HG03442 (cell line): Measurements from ENCODE around the gene MGAT5.
"Not testable (repeated sequence)": the region's sequence is repeated elsewhere in the genome, so short reads cannot be mapped to it uniquely, and the experiment has no call there.

Experiments used
- ATAC-seq: cut with Tn5 transposase; IDR thresholded peaks from one replicate; pipeline ENCODE4 v1.9.1; 2021; ENCODE audit warnings: mild to moderate bottlenecking, moderate library complexity; ENCODE audit not compliant: unreplicated experiment

The MGAT5 gene

DNA sequence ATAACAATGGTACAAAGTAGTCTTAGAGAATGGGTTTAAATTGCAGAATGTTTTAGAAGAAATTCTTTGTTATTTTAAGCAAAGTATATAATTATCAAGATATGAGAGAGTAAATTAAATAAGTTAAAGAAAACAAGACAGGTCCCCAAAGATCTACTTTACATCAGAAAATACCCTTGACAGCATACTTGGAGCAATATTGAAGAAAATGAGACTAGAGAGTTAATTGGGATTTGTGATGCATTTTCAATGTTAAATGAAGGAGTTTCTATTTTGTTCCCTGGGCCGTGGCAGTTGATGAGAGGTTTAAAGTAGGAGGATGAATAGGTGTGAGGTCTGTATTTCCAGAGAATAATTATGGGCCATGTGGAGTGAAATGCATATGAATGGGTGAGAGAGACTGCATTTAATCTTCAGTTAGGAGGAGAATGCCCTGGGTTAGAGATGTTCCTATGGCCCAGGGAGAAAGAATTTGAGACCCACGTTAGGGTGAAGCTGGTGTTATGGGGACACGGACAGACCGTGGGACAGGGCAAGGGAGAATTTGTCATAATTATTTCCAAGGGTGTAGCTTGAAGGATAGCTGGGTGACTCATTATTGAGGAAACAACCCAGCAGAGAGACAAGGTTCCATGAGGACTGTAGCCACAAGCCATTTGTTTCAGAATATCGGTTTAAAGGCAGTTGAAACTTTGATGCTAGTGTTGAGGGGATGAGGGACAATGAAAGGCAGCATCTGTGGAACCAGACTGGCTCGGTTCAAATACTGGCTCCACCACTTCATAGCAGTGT, 22.7 kb downstream of the MGAT5 start:
- ATAC-seq = no peak

DNA sequence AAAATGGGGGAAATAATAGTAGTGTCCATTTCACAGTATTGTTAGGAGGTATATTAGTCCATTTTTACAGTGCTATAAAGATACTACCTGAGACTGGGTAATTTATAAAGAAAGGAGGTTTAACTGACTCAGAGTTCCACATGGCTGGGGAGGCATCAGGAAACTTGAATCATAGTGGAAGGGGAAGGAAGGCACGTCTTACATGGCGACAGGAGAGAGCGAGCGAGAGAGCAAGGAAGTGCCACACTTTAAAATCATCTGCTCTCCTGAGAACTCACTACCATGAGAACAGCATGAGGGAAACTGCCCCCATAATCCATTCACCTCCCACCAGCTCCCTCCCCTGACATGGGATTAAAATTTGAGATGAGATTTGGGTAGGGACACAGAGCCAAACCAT, 23.4 kb downstream of the MGAT5 start:
- no peak for ATAC-seq

DNA sequence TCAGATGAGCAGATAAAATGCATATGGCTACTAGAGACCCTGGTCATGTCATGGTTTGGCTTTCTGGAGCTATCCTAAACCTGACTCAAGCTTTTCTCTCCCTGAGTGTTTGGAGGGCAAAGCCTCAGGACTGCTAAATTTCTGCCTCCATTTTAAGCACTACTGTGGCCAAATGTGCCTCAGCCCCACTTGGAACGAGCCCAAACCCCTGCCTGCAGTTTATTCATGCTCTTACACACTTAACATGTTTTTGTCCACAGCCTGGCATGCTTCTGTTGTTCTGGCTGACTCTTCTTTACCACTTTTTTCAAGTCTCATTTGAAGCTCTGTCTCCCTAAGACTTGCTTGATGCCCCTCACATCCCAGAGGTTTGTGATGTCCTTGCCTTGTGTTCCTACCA, 24.7 kb downstream of the MGAT5 start:
- no peak for ATAC-seq

DNA sequence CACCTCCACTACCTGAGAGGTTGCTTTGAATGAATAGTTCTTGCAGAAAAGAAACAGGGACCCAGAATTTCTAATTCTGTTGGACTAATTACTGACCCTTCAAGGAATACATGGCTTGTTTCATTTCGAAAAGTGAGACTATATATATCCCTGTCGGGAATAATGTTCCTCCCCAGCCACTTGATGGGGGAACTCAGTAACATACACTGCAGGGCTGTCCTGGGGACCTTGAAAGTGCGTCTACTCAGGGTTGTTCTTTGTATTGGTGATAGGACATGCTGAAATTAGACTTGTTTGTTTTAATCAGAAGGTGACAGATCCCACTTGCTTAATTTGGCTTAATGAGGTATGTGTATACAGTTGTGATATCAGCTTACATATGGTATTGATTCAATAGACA, 25.5 kb downstream of the MGAT5 start:
- ATAC-seq = no peak

DNA sequence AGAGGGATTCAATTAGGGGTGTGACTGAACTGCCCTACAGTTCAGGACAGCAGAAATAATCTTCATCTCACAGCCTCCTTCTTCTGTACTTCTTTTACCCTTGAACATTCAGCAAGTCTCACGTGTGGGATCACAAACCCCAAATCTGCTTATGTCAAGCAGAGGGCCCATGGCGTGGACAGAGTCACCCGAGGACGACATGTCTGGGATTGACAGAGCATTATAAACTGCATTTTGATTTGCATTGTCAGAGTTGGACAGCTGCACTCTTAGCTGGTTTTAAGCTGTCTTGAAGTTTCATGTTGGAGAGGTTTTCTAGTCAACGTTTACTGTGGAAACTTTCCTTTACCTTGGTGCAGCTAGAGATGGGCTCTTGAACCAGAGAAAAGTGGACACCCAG, 26.4 kb downstream of the MGAT5 start:
- ATAC-seq = no peak

DNA sequence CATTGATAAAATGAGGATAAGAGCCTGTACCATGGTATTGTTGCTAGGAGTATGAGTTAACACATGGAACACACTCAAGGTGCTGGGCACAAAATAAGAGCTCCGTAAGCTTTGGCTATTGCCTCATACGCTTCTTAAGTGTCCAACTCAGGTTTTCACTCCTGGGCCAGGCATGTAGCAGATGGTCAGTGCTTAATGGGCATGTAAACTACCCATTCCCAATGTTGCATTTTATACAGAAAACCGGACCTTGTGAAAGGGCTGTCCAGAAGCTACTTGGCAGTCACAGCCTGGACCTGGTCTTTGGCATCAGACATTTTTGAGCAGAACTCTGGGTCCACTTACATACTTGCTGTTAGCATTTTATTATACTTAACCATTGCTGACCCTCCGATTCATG, 26.9 kb downstream of the MGAT5 start:
- no peak for ATAC-seq

DNA sequence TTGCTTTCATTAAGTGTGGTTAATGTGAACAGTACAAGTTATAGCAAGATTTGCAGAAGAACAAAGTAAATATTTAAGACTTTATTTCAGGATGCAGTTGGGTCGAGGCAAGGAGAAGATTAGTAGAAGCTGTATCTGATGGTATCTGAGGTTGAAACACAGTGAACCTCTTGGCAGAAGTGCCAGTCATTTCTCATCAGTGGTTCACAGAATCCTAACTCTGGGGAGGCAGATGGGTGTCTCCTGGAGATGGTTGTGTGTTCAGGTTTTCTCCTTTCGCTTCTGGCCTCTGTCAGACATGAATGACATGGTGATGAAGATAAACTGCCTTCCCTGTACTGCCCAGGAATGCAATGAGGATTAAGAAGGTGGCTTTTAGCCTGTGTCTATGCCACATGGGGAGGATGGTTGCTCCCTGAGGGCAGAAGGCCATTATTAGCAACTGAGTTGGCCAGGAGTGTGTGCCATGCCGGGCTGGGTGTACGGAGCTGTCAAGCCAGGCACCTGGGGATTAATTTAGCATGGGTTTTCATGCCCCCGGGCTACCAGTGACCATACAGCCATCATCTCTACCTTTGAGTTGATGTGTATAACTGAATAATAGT, 28.0 kb downstream of the MGAT5 start:
- no peak for ATAC-seq

DNA sequence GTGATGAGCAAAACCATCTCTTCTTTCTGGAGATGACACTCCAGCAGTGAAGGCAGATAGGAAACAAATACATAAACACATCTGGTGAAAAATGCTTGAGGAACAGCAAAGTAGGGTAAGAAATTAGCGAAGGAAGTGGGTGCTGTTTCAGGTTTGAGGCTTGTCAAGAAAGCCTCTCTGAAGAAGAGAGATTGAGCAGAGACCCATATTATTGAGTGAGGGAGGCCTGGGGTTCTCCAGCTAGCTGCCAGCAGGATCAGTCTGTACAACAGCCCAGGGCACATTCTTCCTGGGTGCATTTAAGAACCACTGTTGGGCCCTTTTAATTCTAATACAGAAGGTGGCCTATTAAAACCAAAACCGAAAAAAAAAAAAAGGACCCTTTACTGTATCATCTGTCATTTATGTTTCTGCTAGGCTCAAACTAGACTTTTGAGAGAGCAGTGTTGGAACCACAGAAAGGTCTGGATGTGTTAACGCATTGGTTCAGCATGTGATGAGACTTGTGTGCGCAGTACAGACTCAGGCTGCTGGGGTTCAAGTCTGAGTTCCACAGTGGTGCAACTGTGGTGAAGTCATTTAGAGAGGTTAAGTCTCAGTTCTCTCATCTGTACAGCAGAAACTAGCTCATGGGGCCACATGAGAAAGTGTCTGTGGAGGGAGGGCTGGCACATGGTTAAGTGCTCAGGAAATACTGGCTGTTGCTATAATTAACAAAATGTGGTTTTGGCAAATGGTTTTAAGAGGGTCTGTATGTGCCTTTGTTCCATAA, 28.9 kb downstream of the MGAT5 start:
- peak; percentile 88 for ATAC-seq

DNA sequence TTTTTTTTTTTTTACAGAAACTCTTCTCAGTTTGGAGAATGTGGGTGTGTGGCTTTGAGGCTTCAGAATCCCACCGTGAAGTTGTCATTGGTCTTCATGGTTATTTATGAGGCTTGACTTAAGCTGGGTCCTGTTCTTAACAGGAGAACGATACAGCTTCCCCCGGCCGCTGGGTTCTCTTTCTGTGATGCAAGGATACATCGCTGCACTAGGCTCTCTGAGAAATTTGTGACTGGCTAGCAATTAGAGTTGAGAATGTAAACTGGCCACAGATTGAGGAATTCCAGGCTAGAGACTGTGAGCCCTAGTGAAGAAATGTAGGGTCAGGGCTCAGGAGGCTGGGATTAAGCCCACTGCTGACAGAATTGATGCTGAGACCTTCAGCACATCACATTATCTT, 29.8 kb downstream of the MGAT5 start:
- ATAC-seq = no peak

DNA sequence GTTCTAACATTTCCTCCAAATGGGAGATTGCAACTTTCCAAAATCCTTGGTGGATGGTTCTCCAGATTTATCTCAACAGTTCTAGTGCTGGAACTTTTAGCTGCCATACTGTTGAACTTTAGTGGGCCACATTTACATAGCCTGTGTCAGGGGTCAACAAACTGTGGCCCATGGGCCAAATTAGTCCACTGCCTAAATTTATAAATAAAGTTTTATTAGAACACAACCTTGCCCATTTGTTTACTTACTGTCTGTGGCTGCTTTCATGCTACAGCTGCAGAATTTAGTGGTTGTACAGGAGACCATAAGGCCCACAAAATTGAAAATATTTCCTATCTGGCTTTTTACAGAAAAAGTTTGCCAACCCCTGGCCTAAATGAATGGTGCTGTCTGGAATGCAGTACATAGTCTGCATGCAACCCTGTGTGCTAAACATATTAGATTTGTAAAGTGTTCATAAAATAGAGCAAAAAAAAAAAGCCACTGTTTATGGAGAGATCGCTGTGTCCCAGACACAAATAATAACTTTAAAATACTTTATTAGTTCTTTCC, 30.3 kb downstream of the MGAT5 start:
- no peak for ATAC-seq

DNA sequence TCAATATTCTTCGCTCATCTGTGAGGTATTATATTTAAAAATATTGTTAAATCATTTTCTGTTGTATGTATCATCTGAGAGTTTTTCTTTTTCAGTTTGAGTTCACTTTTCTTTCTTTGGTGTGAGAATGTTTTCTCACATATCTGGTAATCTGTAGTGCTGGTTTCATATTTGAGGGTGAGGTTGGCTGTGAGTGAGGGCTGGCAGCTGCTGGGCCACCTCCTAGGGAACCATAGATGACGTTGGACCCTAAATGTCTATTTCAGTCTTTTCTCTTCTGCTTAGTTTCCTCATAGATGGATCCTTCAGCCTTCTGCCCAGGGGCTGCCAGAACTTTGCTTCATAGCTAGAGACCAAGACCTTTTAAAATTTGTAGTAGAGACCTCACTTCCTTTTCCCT, 33.5 kb downstream of the MGAT5 start:
- ATAC-seq = peak; percentile 42

DNA sequence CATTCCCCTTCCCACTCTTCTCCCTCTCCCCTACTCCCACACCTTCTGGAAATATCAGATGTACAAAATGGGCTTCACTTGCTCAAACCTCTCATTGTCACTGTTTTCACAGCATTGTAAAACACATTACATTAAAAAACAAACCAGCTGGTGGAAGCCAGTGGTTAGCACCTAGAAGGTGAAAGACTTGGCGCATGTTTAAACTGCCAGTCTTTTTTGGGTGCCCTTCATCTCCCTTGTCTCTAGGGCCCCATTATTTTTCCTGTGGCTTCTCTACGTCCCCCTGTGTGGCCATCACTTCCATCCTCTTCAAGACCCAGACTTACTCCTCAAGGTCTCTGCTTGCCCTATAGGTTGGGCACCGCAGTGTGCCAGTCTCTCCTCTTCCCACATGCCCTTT, 34.9 kb downstream of the MGAT5 start:
- ATAC-seq = no peak

DNA sequence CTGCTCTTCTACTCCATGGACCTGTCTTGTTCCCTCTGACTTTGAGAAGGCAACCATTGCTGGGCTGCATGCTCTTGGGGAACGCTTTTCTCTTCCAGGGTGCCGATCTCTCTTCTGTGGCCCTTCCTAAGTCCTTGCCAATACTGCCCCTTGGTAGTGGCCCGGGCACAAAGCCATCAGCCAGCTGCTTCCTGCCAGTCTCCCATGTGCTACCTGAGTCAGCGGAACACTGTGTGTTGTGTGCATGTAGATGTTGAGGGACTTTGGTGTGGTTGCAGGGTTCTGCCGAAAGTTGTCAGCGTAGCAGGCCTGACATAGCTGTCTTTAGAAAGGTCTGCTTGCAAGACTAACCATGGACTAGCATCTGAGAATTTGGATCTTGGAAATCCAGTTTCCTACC, 35.4 kb downstream of the MGAT5 start:
- ATAC-seq = no peak

DNA sequence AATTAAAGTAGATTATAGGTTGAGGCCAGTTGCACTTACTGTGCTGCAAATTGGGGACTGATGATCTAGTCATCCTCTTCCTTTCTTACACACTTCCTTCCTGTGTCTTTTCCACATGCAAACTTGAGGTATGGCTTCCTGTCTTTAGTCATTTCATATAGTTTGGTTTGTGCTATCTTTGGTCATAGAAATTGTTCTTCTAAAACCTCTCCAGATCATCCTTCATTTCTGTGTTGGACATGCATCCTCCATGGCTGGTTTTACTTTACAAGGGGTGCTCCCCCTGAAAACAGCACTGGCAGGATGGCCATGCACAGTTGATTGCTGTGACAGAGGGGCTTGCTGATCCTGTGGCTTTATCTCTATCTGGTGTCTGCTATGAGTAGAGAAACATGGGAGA, 36.5 kb downstream of the MGAT5 start:
- peak; percentile 55 for ATAC-seq

DNA sequence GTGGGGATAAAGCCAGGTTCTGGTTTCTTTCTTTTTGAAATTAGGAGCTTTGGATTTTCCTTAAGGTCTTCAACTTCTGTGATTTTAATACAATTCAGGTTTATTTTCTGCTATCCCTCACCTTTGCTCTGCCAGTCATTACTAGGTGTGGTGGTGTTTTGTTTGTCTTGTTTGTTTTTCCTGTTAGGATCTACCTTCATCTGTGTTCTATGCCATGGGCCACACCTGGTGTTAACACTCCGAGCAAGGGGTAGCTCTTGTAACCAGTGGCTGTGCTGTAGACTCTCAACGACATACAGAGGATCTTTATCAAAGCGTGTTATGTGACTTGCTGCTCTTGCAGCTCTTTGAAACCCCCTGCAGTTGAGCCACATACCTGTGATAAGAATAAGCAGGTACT, 38.6 kb downstream of the MGAT5 start:
- no peak for ATAC-seq

DNA sequence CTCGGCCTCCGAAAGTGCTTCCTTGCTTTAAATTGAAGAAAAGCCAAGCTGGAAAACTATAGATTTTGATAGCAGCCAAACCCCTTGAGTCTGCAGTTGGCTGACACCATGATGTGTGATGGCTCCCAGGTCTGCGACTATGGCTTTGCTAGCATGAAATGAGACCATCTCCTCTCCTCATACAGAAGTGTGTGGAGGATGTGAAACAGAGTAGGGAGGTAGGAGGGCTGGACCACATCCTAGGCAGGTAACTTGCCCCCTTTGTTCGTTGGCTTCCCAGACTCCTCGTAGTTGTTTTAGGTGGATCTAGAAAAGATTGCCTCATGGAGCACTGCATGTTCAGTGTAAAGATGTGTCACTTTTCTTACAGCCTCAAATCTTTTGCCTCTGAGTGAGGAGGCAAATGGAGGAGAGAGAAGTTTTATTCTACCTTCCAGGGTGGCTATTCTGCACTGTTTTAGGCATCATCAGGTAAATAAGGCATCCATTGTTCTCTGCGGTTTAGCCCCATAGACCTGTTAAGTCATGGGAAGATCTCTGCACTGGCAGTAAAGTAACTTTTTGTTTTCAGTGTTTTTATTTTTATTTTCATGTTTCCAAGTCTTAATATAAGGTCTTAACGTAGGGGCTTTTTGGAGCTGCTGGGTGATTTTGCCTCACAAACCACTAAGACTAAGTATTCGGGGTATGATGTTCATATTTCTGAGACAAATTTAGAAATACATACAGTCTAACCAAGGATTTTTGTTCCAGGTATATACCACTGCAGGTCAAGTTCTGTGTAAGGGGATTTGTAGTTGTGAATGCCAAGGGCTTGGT, 40.1 kb downstream of the MGAT5 start:
- no peak for ATAC-seq

DNA sequence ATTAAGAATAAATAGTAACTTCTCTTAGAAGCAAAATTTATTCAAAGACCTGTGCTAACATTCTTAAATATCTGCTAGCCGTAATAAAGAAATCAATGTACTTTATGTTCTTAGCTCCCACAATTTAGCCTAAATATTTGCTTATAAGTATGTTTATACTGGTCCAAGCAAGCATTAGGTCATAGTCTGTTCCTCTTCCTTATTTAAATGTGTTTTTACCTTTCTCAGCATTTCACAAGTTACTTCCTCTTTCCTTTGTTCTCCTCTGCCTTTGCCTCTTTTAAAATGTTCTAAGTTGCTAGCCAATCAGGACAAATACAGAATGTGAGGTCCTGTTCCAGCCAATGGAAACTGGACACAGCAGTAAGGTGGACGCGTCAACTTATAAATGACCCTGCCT, 40.7 kb downstream of the MGAT5 start:
- ATAC-seq = not testable (repeated sequence)

DNA sequence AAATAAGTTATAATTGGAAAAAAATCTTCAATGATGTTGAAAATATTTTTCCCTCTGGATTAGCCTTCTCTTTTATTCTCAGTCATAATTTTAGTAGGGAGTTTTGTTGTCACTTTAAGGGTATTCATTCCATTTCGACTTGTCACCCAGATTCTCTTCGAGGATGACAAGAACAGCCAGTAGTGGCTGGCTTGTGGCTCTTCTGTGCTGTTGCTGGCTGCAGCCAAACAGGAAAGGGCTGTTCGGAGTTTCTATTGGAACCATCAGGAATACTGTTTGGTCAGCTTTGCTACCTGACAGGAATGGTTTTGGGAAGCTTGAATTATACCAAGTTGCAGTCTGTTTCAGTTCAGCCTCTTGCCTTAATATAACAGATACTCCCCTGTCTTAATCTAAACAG, 41.6 kb downstream of the MGAT5 start:
- ATAC-seq = no peak

DNA sequence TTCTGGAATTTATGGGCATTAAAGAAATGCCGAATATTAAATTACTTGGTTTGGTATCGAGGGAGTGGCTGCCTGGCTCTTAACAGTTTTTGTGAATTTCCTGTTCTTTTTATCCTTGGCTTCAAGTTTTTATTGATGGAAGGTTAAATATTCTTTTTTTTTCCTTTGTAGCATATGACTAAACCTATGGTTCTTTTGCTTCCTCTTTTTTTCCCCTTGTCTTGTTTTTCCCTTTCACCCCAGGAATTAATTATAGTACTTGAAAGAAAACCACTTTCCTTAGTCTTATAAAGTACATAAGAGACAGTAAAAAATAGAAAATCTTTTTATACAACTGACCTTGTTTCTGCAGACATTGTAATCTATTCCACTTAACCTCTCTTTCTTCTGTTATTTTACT, 42.4 kb downstream of the MGAT5 start:
- no peak for ATAC-seq

DNA sequence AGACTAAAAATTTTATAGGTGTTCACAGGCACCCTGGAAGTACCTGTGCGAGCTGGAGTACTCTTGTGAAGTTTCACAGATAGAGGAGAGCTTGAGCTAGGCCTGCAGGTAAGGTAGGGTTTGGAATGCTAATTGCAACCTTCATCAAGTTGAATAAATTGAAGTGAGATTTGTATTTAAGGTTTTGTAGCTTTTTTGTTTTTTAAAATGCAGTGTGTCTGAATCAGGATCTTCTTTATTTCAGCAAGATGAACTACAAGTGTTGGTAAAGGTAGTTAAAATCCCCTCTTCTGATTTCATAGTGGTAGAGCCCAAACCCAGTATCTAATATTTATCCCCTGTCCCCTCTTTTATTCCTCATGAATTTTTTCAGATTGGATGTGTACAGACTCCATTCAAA, 45.5 kb downstream of the MGAT5 start:
- ATAC-seq = no peak

DNA sequence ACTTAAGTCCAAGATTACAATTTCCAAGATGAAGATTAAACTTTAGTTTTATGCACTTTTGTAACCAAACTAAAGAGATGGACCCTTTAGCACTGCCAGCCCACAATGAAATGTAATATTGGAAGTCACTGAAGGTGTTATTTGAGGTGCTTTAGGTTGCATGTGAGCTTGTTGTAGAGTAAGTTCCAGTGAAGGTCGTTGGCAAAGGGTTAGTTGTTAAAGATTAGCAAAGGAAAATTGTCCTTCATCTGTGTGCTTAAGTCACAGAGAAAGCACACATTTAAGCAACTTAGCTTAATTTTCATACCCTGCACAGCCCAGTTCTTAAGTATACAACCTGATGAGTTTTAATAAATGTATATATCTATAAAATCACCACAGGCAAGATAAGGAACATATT, 46.7 kb downstream of the MGAT5 start:
- no peak for ATAC-seq
